ENCODE results near the gene CDH13.
A peak's percentile ranks its signal among the peaks of the same experiment; 100 is the strongest.

CDH13 gene

DNA sequence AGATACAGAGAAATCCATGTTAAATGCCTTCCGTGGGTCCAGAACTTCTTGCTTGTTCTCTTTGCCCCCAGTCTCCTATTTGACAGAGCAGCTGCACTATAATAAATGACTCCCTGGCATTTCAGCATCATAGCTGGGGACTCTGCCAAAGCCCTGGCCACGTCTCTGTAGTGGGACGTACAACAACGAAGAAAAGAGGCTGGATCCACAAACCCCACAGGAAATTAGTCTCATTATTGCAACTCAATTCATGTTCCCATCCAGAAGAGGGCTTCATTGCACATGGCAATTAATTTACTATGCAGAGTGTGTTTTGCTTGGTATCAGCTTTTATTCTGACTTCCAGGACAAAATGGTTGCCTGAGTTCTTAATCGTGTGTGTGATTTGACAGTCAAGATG is 121.3 kb downstream of the CDH13 start:
- TF ChIP-seq, protein P1, sequence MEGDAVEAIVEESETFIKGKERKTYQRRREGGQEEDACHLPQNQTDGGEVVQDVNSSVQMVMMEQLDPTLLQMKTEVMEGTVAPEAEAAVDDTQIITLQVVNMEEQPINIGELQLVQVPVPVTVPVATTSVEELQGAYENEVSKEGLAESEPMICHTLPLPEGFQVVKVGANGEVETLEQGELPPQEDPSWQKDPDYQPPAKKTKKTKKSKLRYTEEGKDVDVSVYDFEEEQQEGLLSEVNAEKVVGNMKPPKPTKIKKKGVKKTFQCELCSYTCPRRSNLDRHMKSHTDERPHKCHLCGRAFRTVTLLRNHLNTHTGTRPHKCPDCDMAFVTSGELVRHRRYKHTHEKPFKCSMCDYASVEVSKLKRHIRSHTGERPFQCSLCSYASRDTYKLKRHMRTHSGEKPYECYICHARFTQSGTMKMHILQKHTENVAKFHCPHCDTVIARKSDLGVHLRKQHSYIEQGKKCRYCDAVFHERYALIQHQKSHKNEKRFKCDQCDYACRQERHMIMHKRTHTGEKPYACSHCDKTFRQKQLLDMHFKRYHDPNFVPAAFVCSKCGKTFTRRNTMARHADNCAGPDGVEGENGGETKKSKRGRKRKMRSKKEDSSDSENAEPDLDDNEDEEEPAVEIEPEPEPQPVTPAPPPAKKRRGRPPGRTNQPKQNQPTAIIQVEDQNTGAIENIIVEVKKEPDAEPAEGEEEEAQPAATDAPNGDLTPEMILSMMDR (conservative IDR thresholded peaks at IDR 0.05; ENCODE audit: low read length), result peak; percentile 56
- no peak overlapping the region for H3K4me3 ChIP-seq (ENCODE audit: low read length)
- peak; percentile 79 for DNase-seq (ENCODE audit: low read depth)

DNA sequence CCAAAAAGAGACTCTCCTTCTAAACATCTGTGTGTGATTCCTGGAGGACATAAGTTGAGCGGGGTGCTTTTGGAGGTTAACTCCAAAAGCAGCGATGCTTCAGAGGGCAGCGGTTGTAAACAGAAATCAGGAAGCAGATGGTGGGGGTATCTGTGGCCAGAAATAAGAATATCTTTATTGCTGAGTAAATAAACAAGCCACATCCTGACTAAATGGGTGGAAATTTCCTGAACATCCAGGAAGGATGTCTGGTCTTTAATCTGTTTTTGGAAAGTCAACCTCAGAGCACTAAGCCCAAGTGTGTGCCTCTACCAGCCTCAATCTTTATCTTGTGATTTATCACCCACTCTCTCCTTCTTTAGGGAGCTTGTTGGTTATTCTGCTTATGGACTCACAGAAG is 123.3 kb downstream of the CDH13 start:
- DNase-seq (ENCODE audit: low read depth), result no peak
- TF ChIP-seq, protein P1 (conservative IDR thresholded peaks at IDR 0.05; ENCODE audit: low read length), result no peak
- H3K4me3 ChIP-seq (ENCODE audit: low read length), result no peak overlapping the region

DNA sequence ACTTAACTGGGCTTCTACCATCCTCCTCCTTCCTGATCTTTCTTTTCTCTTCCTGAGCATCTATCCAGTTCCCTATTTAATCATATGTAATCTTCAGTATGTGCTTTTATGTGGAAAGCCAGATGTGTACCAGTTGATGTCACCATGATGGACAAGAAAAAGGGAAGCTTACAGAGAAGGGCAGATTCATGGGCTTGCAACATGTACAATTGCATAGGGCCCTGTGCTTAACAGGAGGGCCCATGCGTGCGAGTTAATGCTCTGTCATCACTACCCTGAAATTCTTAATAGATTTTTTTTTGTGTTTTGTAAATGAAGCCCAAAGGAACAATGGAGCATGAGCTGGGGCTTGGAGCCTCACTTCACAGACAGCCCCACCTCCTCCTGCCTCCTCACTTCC is 124.3 kb downstream of the CDH13 start:
- TF ChIP-seq, protein P1 (conservative IDR thresholded peaks at IDR 0.05; ENCODE audit: low read length), result no peak
- H3K4me3 ChIP-seq (ENCODE audit: low read length), result no peak overlapping the region
- no peak for DNase-seq (ENCODE audit: low read depth)

DNA sequence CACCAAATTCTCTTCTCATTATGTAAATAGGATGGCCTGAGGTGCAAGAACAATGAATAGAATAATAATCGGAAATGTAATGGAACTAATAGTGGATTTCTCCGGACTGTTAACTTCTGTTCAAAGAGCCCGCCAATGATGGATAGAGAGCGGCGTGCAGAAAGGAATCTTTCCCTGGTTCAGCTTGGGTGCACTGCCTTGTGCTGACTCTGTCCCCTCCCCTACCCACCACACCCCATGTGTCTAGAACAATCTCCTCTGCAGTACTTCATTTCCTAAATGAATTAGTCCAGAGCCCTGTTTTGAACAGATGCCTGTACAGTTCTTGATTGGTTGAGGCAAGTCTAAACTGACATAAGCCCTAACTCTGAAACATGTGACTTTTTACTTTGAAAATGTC is 125.4 kb downstream of the CDH13 start:
- DNase-seq (ENCODE audit: low read depth), result no peak
- TF ChIP-seq, protein P1 (conservative IDR thresholded peaks at IDR 0.05; ENCODE audit: low read length), result no peak
- H3K4me3 ChIP-seq (ENCODE audit: low read length), result no peak overlapping the region

DNA sequence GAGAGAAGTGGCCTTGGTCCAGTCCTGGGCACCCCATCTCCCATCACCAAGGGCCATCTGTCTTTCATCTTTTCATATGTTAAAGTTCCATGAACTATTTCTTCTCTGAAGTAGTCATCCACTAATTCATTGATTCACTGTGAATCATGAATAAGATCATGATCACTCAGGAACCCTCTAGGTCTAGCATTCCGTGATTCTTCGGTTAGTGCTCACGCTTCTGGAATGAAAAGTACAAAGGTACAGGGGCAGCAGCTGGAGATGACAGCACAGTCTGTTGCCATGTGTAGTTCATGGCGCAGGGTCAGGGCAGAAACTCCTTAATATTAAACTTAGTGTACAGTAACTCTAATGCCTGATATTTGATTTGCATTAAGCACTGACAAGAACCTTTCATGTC is 127.1 kb downstream of the CDH13 start:
- H3K4me3 ChIP-seq (ENCODE audit: low read length), result no peak overlapping the region
- TF ChIP-seq, protein P1 (conservative IDR thresholded peaks at IDR 0.05; ENCODE audit: low read length), result no peak
- peak; percentile 46 for DNase-seq (ENCODE audit: low read depth)

DNA sequence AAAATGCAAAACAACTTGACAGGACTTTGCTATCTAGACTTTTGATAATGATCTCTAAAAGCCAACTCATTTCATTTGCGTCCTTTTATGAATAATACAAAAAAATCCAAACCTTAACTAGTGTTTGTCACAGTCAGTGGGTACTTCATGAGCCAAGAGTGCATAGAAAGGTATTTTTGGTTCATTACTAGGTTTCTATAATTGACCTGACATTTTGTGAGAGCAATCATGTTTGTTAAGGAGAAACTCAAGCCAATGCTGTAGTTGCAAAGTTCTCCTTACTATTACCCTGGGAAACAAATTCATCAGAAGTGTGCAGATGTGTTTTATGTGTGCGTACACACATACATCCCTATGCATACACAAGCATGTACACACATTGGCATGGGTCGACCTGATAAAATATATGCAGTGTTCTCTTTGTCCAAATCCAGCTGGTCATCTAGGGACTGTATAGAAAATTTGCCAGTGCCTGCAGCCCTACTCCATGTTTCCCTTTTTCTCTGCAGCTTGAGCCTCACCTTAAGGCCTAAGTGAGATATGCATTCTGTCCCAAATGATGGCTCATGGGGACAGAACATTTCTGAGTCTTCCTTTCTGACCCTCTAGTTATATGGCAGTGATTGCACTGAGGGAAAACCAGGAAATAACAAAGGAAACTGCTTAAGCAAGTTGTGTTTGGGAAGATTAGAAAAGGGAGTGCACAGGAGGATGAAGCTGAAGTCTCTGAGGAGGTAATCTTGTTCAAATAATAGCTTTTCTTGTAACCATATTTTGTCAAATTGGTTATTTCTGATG is 128.1 kb downstream of the CDH13 start:
- no peak overlapping the region for H3K4me3 ChIP-seq (ENCODE audit: low read length)
- TF ChIP-seq, protein P1 (conservative IDR thresholded peaks at IDR 0.05; ENCODE audit: low read length), result no peak
- no peak for DNase-seq (ENCODE audit: low read depth)

DNA sequence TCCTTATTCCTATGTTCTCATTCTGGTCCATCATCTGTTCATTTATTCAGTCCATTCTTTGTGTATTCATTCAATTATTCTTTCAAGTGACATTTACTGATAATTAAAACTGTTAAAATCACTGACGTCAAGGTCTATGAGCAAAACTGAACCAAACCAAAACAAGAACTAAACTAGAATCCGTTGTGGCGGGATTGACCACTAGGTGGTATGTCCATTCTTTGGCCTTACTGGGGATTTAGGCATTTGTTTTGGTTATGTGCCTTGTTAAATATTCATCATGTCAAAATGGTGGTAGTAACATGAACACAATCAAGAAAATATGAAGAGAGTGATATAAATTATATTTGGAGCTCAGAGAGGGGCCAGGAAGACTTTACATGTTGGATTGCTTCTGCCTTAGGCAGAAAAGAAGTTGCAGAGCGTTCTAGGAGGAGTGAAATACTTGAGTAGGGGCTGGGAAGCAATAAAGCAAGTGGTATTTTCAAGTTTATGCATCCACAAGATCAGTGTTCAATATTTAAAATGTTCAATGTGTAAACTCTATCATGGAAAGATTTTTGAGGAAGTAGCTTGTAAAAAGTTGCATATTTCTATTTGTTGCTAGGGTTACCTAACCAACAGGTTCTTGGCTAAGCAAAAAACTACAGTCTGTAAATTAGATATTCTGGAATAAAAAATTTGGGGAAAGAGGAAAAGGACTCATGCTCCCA is 129.0 kb downstream of the CDH13 start:
- no peak overlapping the region for H3K4me3 ChIP-seq (ENCODE audit: low read length)
- peak; percentile 20 for DNase-seq (ENCODE audit: low read depth)
- TF ChIP-seq, protein P1 (conservative IDR thresholded peaks at IDR 0.05; ENCODE audit: low read length), result no peak; the same call in 1 of the 2 replicates
